NCI-H2107 (cell line): Measurements from ENCODE around the gene ZRANB3.

Experiments
- DNase-seq: peaks from one replicate; lab custom pipeline; 2025; lab: John Stamatoyannopoulos, UW

The ZRANB3 gene

DNA sequence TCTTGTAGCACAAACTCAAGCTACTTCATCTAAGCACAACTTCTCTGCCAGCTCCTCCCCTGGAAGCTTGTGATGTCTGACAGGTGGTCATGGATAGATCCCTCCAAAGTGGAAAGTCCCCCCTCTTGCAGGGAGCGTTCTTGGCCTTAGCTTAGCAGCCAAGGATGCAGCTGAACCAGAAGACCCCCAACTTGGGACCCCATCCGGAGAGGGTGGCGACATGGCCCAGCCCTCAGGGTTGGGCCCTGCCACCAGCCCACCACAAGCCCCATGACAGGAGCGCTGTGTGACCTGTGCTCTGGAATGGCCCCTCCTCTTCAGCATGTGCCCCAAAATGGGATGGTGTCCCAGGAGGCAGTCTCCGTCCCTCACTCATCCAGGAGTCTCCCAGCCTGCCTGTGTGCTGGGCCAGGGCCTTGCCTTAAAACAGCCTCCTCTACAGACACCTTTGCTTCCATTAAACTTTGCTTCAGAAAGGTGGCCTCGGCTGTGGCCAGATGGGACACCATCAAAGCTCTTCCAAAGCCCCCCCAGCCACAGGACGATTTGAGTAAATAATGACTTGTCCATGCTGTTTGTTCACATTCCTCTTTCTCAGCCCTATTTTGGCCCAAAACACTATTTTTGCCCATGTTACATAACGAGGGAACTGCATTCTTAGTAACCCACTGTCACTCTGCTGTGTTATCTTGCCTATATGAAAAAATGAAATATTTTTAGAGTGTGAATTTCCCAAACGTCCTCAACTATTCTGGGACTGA lies 356.8 kb downstream of the ZRANB3 start:
- no peak for DNase-seq

- no peak for DNase-seq
These were observed 360.9 kb downstream of the ZRANB3 start for GRCh38 chr2:135169900-135170753.

- DNase-seq: no peak
These were observed 362.7 kb downstream of the ZRANB3 start for GRCh38 chr2:135168204-135168856.

- no peak for DNase-seq
These were observed 363.7 kb downstream of the ZRANB3 start for GRCh38 chr2:135167273-135167672.

- no peak for DNase-seq
These were observed 366.6 kb downstream of the ZRANB3 start for GRCh38 chr2:135164431-135164830.

GRCh38 chr2:135163901-135164300 lies 367.1 kb downstream of the ZRANB3 start:
- DNase-seq: no peak

DNA sequence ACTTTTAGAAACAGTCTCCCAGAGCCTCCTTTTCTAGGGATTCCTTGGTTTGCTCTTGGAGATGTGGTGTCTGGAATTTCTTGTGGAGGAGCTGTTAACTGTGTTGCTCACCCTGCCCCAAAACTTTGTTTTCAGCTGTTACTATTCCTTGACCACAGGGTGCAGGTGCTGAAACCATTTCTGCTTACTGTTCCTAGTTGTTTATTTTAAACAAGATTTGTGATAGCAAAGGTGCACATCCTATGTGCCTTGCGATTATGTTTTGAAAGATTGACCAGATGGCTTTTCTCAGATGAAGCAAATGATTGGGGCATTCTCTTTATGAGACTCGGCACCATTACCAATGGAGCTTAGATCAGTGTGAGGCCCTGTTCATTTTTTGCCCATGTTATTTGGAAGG lies 367.7 kb downstream of the ZRANB3 start:
- no peak for DNase-seq

GRCh38 chr2:135162786-135163185 lies 368.2 kb downstream of the ZRANB3 start:
- no peak for DNase-seq

- no peak for DNase-seq
These were observed 368.6 kb downstream of the ZRANB3 start for GRCh38 chr2:135162377-135162776.

GRCh38 chr2:135159191-135159590 lies 371.8 kb downstream of the ZRANB3 start:
- DNase-seq: no peak

DNA sequence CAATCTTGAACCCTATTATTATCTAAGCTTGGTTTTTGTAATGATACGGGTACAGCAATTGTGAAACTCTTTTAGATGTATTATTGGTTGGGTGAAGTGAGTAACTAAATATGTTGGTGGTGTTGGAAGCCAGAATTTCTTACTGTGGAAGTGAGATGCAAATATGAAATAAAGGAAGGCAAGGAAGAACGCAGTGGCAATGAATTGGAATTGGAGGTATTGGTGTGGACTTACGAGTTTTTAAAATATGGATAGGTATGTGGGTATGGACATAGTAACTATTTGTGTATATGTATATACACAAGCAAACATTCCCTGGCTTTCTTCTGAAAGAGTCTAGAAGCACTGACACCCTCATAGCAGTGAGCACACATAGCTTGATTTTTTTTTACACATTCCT lies 373.2 kb downstream of the ZRANB3 start:
- no peak for DNase-seq

GRCh38 chr2:135154962-135155361 lies 376.1 kb downstream of the ZRANB3 start:
- DNase-seq: no peak

- DNase-seq: no peak
These were observed 378.7 kb downstream of the ZRANB3 start for GRCh38 chr2:135152361-135152760.

DNA sequence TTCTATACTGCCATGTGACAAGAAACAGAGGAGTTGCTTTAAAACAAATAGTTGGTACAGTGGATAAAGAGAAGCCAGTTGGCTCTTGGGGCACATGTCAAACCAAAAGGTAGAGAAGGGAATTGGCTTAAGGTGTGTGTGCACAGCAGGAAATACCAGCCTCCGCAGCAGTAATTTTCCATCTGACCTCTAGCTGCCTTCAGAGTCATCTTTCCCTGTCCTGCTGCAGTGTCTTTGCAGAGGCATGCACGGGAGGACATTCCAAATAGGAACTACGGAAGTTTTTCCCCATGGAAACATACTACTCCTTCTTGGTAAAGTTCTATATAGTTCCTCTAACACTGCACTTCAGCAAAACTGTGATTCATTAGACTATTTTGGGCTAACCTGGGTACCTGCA lies 379.4 kb downstream of the ZRANB3 start:
- DNase-seq: no peak

GRCh38 chr2:135150725-135151124 lies 380.3 kb downstream of the ZRANB3 start:
- no peak for DNase-seq

DNA sequence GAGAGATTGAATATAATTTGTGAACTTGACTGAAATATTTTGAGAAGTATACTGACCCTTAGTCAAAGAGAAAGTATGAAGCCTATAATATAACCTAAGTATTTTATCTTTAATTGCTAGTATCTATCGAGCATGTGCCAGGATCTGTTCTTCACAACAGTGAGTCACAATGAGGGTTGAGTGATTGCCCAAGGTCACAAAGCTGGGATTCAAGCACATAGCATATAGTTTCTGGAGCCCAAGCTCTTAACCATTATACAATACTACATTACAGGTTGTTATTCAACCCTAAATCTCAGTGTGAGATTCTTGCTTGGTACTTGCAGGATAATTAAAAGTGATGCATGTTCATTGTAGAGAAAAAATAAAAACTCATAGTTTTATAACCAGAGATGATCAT lies 381.8 kb downstream of the ZRANB3 start:
- DNase-seq: no peak

DNA sequence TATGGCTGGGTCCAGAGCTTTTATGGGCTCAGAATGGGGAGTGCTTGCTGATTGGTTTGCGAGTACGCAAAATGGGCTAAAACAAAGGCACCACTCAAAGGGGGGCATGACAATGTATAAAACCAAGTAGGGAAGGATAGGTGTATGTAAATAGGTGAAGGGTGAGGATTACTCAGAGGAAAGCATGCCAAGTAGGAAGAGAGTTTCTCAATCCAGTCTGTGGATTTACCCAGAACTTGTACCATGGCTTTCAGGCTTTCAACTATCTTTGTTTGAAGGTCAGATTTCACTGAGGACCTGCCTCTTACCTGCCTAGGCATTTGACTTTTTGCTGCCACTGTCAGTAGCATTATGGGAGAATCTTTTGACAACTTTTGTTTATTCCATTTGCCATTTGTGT lies 386.7 kb downstream of the ZRANB3 start:
- DNase-seq: no peak

DNA sequence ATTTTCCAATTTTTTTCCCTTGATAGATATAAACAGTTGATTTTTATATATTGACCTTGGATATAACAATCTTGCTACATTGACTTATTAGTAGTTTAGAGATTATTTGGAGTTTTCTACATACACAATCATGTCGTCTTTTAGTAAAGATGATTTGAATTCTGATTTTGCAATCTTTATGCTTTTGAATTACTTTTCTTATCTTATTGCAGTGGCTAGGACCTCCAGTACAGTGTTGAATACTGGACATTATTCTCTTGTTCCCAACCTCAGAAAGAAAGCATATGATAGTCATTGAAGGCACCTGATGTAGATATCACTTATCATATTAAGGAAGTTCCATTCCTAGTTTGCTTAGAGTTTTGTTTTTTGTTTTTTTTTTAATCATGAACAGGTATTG lies 388.7 kb downstream of the ZRANB3 start:
- no peak for DNase-seq

- DNase-seq: no peak
These were observed 390.4 kb downstream of the ZRANB3 start for GRCh38 chr2:135140606-135141005.

- DNase-seq: no peak
These were observed 398.7 kb downstream of the ZRANB3 start for GRCh38 chr2:135132314-135132713.

DNA sequence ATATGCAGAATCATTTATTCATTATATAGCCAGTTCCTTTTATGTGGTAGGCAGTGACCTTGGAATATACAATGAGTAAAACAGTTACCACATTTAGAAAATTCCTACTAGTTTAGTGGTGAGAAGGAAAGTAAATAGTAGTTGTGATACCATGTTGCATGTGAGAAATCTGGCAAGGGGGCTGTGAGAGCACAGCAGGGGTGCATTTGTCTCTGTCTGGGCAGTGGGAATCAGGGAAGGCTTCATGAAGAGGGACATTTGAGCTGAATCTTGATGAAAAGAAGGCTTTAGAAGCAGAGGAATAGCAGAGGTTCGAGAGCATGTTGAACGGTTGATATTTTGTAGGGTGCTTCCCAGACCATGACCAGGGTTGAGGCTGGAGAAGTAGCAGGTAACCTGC lies 400.3 kb downstream of the ZRANB3 start:
- DNase-seq: no peak

- DNase-seq: no peak
These were observed 405.1 kb downstream of the ZRANB3 start for GRCh38 chr2:135125940-135126339.
